NCI-H2227 treated with DMSO at 0.1 percent for 48 hours (cell line): ENCODE results near the gene NEURL2.

Experiments used
- DNase-seq: peaks from one replicate; lab custom pipeline; 2025; lab: John Stamatoyannopoulos, UW

NEURL2 gene

DNA sequence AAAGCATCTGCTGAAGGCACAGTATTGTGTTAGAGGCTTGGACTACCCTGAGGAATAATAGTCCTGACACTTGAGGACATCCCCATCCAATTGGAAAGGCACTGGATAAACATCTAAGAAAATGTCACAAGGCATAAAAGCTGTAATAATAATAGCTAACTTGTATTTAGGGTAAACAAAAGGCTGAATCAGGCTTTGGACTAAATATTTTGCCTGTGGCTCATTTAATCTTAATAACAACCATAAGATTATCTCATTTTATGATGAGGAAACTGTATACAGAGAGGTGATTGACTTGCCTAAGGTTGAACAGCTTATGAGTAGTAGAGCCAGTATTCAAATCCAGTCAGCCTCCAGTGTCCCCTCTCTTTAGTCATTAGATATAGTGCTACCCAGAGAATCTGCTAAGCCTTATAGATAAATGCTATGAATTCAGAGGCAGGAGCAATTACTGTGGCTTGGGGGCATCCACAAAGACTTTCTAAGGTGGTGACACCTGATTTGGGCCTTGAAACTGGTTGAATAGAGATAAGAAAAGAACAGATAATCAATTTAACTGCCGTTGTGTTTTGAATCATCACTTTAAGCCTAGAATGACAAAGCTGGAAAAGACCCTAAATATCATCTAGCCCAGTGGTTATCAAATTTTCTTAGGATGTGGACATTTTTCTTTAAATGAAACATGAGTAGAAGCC, 17.5 kb downstream of the NEURL2 start:
- DNase-seq = no peak

DNA sequence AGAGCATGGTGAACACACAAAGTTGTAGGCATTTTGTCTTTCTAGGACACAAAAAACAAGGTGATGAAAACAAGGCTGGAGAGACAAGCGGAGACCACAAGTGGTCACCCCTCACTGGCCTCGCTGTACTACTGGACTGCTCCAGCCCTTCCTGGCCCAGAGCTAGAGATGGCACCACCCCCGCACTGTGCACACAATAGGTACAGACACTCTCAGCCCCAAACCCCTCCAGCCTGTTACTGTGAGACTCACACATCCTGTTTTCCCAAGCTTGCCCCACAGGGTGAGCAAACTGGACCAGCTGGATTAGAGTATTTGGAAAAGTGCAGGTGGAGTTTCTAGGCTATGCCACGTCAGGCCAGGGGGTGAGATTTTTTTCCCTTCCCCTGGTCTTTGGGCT, 18.4 kb downstream of the NEURL2 start:
- DNase-seq = no peak

GRCh38 chr20:45867819-45868176, 23.2 kb downstream of the NEURL2 start:
- DNase-seq = no peak

DNA sequence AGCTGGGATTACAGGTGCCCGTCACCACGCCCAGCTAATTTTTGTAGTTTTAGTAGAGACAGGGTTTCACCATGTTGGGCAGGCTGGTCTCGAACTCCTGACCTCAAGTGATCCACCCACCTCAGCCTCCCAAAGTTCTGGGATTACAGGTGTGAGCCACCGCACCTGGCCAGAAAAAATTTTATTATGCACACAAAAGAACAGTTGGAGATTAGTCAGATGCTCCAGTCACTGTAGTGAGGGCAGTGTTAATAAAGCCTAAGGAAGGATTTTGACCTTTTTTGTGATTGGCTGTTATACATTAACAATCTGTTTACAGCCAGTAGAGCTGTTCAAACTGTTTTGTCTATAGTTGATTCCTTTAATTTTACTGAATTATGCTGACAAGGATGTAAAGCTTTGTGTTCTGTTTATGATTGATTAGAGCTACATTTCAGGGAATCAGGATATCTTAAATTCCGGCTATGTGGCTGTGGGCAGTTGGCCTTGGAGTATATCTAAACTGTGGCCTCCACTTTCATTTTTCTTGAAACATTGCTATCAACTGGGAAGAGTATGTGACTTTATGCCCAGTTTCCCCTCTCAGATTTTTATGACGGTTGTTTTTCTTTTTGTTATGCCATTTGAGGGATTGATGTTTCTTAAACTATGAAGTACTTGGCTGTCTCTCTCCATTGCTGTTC, 23.7 kb downstream of the NEURL2 start:
- DNase-seq = no peak

DNA sequence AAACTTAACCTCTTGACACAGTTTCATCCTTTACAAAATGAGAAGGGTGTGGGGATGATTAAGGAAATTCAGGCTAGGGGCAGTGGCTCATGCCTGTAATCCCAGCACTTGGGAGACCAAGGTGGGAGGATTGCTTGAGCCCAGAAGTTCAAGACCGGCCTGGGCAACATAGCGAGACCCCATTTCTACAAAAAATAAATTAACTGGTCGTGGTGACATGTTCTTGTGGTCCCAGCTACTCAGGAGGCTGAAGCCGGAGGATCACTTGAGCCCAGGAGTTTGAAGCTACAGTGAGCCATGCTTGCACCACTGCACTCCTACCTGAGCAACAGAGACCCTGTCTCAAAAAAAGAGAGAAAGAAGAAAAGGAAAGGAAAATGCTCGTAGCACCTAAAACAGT, 24.6 kb downstream of the NEURL2 start:
- no peak for DNase-seq

GRCh38 chr20:45863543-45864470, 27.2 kb downstream of the NEURL2 start:
- DNase-seq = peak; percentile 40

GRCh38 chr20:45861221-45862075, 29.6 kb downstream of the NEURL2 start:
- no peak for DNase-seq

GRCh38 chr20:45860560-45861220, 30.3 kb downstream of the NEURL2 start:
- DNase-seq = no peak

- DNase-seq = no peak
Observed at GRCh38 chr20:45859916-45860315, 31.1 kb downstream of the NEURL2 start.

GRCh38 chr20:45857882-45858216, 33.2 kb downstream of the NEURL2 start:
- DNase-seq = no peak

- peak; percentile 99 for DNase-seq
Observed at GRCh38 chr20:45857114-45857881, 33.7 kb downstream of the NEURL2 start, which contains the start of the genes ACOT8 and ZSWIM3. ACOT8 (minus strand) TSS chr20:45857392; CDS start chr20:45857315, 77 bp downstream. ZSWIM3 (plus strand) TSS chr20:45857614; CDS start chr20:45857826, 212 bp downstream.

DNA sequence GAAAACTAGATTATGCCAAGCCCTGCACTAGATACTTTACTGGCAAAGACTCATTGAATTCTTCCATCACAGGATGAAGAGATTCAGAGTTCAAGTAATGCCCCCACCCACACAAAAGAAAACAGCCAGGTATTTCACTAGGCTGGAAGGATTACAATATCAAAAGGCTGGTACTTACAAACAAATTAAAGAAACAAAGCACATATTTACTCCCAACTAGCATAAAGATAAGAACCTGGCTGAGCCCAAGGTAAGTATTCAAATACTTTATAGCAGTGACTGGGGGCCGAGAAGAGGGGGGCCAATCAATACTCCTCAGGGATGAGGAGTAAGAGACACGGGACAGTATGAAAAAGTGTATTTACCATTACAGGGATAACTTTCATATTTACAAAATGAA, 37.5 kb downstream of the NEURL2 start:
- no peak for DNase-seq

DNA sequence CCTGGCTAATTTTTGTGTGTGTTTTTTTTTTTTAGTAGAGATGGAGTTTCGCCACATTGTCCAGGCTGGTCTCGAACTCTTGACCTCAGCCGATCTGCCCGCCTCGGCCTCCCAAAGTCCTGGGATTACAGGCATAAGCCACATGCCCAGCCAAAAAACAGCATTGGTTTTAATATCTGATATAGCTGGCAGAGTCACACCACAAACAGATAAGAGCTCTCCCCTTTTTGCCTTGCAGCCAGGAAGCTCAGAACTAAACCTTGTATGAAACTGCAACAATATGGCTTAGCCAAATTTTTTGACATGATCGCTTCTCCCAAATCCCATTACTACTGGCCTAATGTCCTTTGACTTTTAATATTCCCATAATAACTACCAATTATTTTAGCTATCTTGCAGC, 38.7 kb downstream of the NEURL2 start:
- DNase-seq = no peak

DNA sequence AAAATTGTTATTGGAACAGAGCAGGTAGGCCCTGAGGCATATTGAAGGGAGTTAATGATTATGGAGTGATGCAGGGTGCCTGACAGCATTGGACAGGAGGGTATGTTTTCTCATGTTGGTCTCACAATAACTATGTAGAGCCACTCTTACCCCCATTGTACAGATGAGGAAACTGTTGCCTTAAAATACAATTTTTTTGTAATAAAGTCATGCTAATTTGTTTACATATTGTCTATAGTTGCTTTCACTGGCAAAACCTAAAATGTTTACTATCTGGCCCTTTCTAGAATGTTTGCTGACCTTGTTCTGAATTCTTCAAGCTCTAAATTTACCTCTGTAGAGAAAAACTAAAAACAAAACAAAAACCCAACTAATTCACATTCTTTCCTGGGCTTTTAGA, 39.5 kb downstream of the NEURL2 start:
- DNase-seq = no peak

DNA sequence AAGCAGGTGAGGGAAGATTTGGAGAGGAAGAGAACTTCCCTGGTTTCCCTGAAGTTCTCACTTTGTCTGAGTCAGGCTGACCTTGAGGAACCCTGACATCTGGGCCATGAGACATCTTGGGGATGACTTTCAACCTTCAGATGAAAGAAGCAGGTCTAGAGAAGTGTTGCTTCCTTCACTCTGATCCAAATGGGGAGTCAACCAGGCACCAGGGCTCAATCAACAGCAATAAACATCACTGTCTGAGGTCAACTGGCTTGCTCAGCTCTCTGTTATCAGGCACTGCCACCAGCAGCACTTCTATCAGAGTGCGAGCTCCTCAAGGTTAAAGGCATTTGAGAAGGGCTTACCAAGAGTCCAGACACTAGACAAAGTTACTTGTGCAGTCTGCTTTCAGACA, 40.1 kb downstream of the NEURL2 start:
- DNase-seq = no peak

DNA sequence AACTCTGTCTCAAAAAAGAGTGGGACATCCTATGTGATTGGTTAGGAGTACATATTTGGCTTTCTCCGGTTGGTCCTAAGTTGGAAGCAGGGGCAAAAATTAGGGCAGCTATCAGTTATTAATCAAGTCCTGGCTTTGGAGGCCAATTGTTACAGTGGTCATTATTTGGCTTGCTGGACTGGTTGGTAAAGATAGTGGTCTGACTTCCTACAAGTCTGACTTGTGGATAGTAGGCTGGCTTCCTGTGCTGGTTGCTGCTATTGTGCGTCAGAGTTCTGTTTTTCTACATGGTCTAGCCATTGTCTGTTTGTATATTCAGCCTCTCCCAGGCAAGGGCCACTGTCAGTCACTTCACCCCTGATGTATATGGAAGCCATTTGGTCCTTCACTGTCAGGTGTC, 40.8 kb downstream of the NEURL2 start:
- no peak for DNase-seq

GRCh38 chr20:45848969-45849582, 41.9 kb downstream of the NEURL2 start:
- no peak for DNase-seq

GRCh38 chr20:45848421-45848820, 42.6 kb downstream of the NEURL2 start:
- DNase-seq = no peak

GRCh38 chr20:45845452-45845851, 45.6 kb downstream of the NEURL2 start:
- DNase-seq = no peak

- no peak for DNase-seq
Observed at GRCh38 chr20:45843506-45843905, 47.5 kb downstream of the NEURL2 start.
